GM18519 (cell line): ENCODE data around the gene SLC24A4.

ENCODE experiments used
- ATAC-seq: cut with Tn5 transposase; IDR thresholded peaks from one replicate; pipeline ENCODE4 v1.9.1; 2021; ENCODE audit warnings: mild to moderate bottlenecking, moderate library complexity; ENCODE audit not compliant: unreplicated experiment, low FRiP score

SLC24A4 gene

GRCh38 chr14:92433407-92433806 is 110.4 kb downstream of the SLC24A4 start:
- ATAC-seq, result no peak

- no peak for ATAC-seq
Measured at GRCh38 chr14:92435154-92435553, 112.2 kb downstream of the SLC24A4 start.

- no peak for ATAC-seq
Measured at GRCh38 chr14:92436115-92436776, 113.3 kb downstream of the SLC24A4 start.

- ATAC-seq, result no peak
Measured at GRCh38 chr14:92437309-92437708, 114.3 kb downstream of the SLC24A4 start.

- ATAC-seq, result no peak
Measured at GRCh38 chr14:92437729-92438285, 114.8 kb downstream of the SLC24A4 start.

- no peak for ATAC-seq
Measured at GRCh38 chr14:92439537-92440344, 116.8 kb downstream of the SLC24A4 start.

- ATAC-seq, result no peak
Measured at GRCh38 chr14:92440345-92441003, 117.5 kb downstream of the SLC24A4 start.

- ATAC-seq, result no peak
Measured at GRCh38 chr14:92441751-92442504, 119.0 kb downstream of the SLC24A4 start.

GRCh38 chr14:92443167-92443566 is 120.2 kb downstream of the SLC24A4 start:
- no peak for ATAC-seq

- ATAC-seq, result no peak
Measured at GRCh38 chr14:92443741-92444140, 120.8 kb downstream of the SLC24A4 start.

- ATAC-seq, result no peak
Measured at GRCh38 chr14:92446771-92447170, 123.8 kb downstream of the SLC24A4 start.

GRCh38 chr14:92447416-92448197 is 124.6 kb downstream of the SLC24A4 start:
- ATAC-seq, result no peak

GRCh38 chr14:92448786-92449185 is 125.8 kb downstream of the SLC24A4 start:
- ATAC-seq, result no peak

- ATAC-seq, result no peak
Measured at GRCh38 chr14:92449404-92450181, 126.6 kb downstream of the SLC24A4 start.

- no peak for ATAC-seq
Measured at GRCh38 chr14:92450351-92451070, 127.5 kb downstream of the SLC24A4 start.

GRCh38 chr14:92451245-92451644 is 128.3 kb downstream of the SLC24A4 start:
- no peak for ATAC-seq

- ATAC-seq, result no peak
Measured at GRCh38 chr14:92451755-92452154, 128.8 kb downstream of the SLC24A4 start.

- ATAC-seq, result no peak
Measured at GRCh38 chr14:92452471-92452870, 129.5 kb downstream of the SLC24A4 start.
